ENCODE results near the gene FAM118B. TPM values are rescaled to one million over a fixed set of nuclear protein-coding genes. Genes with fewer than 3 reads are reported as not detected.

Gene FAM118B
- total RNA-seq, 1 donor from 2014 or later = 25.6 TPM

DNA sequence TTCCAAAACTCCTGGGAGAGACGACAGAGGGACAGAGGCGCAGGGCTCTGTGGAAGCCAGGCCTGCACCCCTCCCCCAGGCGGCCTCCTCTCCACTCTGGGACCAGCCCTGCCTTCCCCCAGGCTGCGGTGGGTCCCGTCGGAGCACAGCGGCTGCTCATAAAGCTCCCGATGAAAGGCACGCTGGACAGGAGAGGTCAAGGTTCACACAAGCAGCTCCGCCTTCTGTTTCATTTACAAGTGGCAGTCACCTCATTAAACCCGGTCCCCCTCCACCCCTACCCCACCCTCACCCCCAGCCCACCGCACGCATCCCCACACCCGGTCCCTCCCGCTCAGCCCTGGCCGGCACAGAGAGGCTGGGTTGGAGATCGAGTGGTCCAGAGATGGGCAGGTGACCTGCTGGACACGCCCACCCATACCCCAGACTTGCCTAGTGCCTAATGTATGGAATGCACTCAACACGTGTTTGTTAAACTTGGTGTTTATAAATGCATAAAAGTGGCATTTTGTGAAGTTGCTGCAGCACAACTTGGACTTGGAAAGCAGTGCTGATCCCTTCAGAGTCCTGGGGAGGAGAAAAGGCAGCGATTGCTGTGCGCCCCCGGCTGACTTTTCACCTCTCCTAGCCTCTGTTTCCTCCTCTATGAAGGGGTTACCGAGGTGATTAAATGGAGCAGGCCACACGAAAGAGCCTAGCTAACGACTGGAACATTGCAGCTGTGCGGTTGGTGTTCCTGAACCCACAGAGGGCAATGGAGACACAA lies 26.1 kb upstream of the FAM118B start:
- DNase-seq (ENCODE audit: missing footprints) (no peak), ATAC-seq (no peak)
- intact Hi-C loops (cut with DNase I) = no loop called here

DNA sequence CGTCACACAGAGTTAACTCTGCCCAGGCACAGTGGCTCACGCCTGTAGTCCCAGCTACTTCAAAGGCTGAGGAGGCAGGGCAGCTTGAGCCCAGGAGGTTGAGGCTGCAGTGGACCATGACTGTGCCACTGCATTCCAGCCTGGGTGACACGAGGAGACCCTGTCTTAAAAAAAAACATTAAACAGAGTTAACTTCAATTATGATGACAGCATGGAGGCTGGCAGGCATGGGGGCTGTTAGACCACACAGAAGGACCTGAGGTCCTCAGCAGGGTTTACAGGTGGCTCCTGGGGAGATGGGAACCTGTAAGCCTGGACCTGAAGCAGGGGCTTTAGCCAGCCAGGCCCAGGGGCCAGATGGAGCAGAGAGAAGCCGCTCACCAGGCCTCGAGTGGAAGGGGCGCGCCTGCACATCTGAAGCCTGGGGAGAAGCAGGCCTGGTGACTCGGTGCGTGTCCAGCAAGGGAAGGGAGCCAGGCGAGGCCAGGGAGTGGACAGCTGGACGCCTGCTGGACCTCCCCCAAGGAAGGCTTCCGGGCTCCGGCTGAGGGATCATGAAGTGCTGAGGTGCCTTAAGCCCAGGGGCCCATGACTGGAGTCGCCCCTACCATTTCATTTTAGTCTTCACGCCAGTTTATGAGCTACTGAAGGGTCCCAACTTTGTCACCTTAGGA lies 25.4 kb upstream of the FAM118B start:
- intact Hi-C loops (cut with DNase I) = no loop called here
- DNase-seq (ENCODE audit: missing footprints) = peak; percentile 85
- ATAC-seq = peak; percentile 80

DNA sequence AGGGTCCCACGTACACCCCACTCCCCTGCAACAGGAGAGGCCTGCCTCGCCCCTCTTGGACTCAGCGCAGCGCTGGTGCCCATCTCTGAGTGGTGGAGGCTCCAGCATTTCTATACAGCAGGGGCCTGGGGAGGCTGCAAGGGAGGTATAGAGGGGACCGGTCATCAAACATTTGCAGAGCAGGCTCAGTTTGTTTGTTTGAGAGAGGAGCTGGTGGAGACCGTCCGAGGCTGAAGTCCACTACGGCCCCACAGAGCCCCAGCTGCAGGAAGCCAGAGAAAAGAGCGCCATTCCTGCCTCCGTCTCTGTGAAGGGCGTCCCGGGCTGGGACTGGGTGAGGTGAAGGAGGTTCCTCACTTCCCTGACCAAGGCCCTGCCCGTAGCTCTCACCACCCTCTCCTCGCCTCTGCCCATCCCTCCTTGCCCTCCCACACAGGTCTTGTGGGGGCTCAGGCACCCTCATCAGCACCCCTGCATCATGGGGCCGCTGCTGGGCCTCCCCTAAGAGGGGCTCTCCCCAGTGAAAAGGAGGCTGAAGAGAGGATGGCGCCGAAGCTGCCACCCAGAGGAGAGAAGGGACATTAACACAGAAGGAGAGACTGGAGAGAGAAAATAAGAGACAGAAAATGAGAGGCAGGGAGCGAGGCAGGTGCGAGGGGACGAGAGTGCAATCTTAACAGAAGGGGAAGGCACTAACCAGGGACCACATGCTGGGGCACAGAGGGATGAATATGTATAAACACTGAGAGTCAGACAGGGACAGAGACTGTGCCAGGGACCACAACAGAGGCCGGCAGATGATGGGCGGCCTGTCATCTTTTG lies 24.7 kb upstream of the FAM118B start:
- ATAC-seq (peak; percentile 24), DNase-seq (ENCODE audit: missing footprints) (no peak)
- intact Hi-C loops (cut with DNase I) = no loop called here

DNA sequence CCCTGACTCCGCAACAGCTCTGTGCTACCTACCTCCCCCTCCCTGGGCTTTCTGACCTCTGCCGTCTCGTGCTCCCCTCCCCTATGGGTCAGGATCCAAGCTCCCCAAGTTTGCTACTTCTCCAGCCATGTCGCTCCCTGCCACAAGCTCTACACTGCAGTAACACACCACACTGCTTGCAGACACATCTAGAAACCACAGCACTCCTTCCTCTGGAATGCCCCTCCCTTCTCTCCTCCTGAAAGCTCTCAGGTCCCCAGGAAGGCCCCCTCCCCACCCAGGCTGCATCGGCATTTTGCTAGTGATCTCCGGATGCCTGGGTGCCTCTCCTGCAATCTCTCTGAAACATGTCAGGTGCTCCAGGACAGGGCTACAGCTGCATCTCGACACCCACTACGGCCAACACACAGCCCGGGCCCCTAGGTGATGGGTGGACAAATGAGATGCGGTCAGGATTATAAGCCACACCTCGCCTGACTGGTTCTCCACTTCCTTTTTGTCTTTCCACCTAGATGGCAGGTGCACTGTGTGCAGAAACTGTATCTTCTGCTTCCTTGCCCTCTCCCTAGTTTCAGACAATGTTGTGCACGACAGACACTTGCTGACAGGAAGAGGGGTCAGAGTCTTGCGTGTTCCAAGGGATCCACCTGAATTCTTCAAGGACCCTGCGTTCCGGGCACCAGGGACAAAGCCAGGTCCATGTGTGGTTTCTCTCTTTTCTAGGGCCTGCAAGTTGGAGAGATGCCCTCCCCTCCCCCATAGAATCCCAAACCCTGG lies 23.1 kb upstream of the FAM118B start:
- intact Hi-C loops (cut with DNase I) = no loop called here
- no peak for DNase-seq (ENCODE audit: missing footprints)
- ATAC-seq = no peak

DNA sequence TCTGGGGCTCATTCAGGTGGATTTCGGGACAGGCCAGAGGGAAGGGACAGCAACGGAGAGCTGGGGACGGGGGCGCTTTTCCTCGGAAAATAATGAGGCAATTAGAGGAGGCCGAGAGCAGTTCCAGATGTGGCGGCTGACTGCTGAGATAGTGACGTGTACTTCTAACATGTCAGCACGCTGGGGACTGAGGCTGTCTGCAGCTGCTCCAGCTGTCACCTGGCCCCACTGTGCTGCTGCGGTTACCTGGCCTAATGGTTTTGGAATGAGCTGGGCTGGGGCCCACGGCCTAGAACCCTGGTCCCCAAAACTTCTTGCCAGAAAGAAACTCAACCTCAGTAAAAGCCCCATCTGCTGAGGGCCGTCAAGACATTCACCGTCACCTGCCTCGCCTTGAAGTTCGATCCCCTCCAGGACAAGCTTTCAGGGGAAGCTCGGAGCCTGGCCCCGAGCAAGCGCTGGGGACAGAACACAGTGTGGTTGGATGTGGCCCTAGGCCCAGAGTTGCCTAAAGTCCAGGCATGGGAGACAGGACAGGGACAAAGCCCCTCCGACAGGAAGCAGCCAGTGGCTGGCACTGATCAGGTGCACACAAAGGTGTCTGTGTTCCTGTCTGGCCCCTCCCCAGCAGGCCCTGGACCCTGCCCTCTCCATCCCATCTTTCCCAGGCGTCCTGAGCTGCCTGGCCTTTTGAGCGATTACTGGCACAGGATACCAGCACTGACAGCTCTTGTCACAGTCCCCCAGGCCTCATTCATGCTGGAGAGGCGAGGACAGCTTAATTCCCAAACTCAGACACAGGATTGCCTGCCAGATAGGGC lies 22.3 kb upstream of the FAM118B start:
- intact Hi-C loops (cut with DNase I) = no loop called here
- no peak for DNase-seq (ENCODE audit: missing footprints)

DNA sequence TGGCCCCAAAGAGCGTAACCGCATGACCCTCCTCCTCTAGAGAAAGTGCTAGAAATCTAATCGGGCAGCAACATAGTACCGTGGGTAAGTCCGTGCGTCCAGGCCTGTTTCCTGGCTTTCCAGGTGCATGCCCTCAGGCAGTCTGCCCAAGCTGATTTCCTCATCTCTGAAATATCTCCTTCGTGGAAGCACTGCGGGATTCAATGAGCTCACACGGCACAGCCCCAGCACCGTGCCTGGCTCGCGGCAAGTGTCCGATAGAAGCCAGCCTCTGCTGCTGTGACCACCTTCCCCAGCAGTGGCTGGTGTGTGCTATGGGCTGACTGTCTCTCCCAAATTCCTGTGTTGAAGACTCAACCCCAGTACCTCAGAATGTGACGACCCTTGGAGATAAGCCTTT lies 20.8 kb upstream of the FAM118B start:
- intact Hi-C loops (cut with DNase I) = loop anchor here (5.0 kb wide), 2 partner anchors 128 to 248 kb away; partner anchors contain the start of gene CDON
- ATAC-seq = no peak
- DNase-seq (ENCODE audit: missing footprints) = no peak

More for the DNA sequence above, 22.3 kb upstream of the FAM118B start:
- no peak for ATAC-seq

DNA sequence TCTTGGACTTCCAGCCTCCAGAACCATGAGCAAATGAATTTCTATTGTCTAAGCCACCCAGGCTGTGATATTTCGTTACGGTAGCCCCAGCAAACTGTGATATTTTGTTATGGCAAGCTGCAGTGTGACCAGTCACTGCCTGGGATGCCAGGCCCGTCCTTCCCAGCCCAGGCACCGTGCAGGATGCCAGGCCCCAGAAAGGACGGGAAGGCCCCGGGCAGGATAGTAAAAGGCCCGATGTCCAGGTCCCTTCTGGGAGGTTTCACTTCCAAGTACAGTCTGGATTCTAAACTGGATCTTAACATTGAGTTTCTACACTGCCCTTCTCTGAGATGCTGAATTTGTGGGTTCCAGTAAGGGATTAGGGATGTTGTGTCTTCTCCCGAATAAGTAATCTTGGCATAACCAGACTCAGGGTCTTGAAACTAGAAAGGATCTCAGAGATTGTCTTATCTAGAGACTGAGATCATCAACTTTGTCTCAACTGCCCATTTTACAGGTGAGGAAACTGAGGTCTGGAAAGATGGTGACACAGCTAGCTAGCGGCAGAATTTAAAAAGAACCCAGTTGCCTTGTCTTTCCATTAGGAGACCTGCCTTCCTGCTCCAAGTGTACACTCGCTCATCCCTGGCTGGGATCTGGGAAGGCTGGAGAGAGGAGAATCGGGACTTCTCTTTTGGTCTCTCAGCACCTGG lies 20.1 kb upstream of the FAM118B start:
- no peak for DNase-seq (ENCODE audit: missing footprints)
- ATAC-seq = no peak
- intact Hi-C loops (cut with DNase I) = loop anchor here (5.0 kb wide), 2 partner anchors 129 to 249 kb away; partner anchors contain the start of gene CDON

DNA sequence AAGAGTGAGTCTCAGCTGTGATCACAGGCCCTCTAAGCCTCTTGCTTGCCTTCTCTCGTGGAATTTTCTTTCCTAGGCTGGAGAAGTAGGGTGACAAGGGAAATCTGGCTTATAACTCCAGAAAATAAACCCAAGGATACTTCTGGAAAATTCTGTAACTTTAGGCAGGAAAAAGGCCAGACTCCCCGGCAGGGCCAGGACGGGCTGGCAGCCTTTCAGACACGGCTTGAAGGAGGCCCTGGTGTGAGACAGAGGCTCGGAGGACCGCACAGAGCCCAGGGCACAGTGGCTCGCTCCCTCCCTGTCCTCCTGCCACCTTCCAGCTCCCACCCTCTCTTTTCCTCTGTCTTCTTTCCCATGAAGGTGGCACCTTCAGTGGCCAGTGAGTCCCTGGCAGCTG lies 19.2 kb upstream of the FAM118B start:
- intact Hi-C loops (cut with DNase I) = loop anchor here (5.0 kb wide), 2 partner anchors 130 to 250 kb away; partner anchors contain the start of gene CDON
- no peak for DNase-seq (ENCODE audit: missing footprints)
- no peak for ATAC-seq

DNA sequence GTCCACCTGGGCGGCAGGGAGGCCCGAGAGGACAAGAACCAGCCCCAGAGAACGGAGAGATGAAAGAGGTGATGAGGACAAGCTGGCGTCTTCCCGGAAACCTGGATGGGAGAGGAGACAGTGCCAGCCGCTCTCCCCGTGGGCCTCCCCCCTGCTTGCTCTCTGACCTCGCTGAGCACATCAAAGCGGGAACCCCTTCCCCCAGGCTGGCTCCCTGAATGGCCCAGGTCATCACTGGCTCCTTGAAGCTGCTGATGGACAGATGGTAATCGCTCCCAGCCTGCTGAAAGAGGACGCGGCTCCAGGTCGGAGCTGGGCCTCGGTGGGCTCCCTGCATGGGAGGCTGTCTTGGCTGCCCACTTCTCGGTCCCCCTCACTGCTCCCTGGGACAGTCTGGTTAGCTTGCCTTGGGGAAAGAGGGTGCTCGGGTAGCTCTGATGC lies 18.5 kb upstream of the FAM118B start:
- DNase-seq (ENCODE audit: missing footprints) = no peak
- no peak for ATAC-seq
- intact Hi-C loops (cut with DNase I) = loop anchor here (5.0 kb wide), 2 partner anchors 131 to 251 kb away; partner anchors contain the start of gene CDON

DNA sequence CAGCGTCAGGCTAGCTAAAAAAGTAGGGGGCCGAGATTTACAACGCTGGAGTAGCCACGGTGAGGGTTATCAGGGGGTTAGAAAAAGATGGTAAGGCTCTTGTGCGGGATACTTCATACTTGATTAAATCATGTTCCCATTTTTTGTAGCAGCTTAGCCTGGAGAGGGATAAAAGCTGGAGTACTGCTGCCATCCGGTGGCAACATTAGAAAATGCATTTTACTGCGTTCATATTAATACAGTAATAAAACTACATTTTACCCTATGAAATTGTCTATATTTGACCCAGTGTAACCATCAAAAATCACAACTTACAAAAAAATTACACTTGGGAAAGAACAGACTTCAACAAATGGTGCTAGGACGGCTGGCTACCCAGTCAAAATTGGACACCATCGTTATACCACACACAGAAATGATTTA lies 17.4 kb upstream of the FAM118B start:
- no peak for DNase-seq (ENCODE audit: missing footprints)
- ATAC-seq = peak; percentile 74
- intact Hi-C loops (cut with DNase I) = loop anchor here (1.0 to 5.0 kb wide), 3 partner anchors 132 to 271 kb away; partner anchors contain the start of gene CDON

DNA sequence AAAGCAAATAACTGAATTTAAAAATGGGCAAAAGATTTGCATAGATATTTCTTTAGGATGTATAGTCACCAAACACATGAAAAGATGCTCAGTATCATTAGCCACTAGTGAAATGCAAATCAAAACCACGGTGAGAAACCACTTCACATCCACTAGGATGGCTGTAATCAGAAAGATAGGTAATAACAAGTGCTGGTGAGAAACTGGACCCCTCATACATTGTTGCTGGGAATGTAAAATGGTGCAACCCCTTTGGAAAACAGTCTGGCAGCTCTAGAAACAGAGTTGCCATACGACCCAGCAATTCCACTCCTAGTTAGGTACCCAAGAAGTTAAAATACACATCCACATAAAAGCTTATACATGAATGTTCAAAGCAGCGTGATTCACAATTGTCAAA lies 16.5 kb upstream of the FAM118B start:
- no peak for DNase-seq (ENCODE audit: missing footprints)
- no peak for ATAC-seq
- intact Hi-C loops (cut with DNase I) = no loop called here

DNA sequence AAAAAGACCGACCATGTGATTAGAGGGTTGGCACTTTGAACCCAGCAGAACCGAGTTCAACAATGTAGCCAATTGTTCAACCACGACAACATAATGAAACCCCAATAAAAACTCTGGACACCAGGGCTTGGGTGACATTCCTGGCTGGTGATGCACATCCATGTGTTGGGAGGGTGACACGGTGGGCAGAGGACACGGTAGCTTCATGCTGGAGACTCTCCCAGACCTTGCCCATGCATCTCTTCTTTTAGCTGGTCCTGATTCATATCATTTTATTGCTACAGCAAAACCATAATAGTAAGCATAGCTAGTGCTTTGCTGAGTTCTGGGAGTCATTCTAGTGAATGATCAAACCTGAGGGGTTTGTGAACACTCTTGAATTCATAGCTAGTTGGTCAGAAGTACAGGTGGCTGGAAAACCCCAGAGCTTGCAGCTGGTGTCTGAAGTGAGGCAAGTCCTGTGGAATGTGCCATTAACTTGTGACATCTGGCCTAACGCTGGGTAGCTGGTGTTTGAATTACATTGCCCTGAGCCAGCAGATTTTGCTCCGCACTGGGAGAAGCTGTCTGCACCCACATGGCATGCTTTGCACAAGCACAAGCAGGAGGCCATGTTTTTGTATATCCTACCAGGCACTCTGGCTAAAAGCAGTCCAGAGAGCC lies 14.2 kb upstream of the FAM118B start:
- intact Hi-C loops (cut with DNase I) = no loop called here
- DNase-seq (ENCODE audit: missing footprints) (no peak), ATAC-seq (no peak)

DNA sequence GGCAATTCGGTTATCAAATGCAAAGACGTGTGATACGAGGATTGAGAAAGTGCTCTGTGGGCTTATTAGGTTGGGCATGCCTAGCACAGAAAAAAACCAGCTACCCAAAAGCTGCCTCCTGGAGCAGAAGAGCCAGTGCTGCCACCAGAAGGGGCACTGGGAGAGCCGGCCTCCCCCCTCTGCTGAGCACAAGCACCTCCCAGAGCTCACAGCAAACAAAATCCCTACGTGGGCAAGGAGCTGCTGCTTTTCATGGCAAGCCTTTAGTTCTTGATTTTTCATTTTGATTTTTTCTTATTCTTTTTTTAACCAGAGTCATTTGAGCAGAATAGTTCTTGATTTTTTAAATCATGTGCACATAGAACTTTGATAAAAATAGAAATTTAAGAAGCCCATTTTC lies 12.9 kb upstream of the FAM118B start:
- DNase-seq (ENCODE audit: missing footprints) (no peak), ATAC-seq (no peak)
- intact Hi-C loops (cut with DNase I) = no loop called here

DNA sequence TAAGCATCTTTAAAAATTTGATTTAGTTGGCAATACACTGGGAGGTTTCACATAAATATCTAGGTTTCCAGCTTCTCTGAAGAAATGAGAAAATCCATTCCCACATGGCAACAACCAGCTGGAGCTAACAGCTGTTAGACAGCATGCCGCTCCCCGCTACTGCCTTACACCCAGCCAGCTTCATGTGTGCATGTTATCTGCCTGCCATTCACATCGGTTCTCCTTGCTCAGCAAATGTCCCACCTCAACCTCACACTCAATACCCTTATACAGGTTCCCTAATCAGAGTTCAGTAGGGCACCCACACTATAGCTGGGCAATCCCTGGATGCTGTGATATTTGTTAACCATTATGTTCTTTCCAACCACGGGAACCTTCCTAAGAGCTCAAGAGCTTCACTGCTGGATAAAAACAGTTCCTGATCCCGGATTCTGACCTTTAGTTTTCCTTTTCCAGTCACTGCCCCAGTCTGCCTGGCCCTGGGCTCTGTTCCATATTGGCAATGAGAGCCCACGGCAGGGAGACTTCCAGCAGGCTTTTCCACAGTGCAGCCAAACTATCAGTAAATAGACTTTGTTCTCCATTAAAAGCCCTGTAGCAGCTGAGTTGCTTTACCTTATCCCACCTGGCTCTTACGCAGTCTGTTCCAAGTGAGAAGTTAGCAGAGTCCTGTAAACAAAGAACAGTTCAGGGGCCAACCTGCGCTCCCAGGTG lies 8.8 kb upstream of the FAM118B start:
- DNase-seq (ENCODE audit: missing footprints) (no peak), ATAC-seq (peak; percentile 67)
- intact Hi-C loops (cut with DNase I) = loop anchor here (10.0 kb wide), 2 partner anchors 88 to 232 kb away; no protein-coding TSS in a partner anchor

DNA sequence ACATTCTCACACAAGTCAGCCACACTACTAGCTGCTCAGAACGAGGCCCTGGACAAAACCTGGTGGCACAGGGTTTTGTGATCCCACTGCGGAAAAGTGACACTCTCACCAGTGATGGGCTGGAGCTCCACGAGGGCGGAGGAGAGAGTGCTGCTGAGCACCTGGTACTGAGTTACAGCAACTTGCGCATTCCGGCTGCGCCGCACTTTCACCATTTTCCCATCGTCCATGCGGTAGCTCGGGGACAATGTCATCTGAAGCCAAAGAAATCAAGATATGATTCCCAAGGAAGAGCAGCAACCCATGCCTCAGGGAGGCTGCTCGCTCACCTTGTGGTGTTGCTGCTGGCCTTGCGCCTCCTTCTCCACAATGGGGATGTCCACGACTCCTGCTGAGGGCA lies 6.2 kb upstream of the FAM118B start:
- intact Hi-C loops (cut with DNase I) = loop anchor here (10.0 kb wide), 2 partner anchors 91 to 229 kb away; no protein-coding TSS in a partner anchor
- DNase-seq (ENCODE audit: missing footprints) (no peak), ATAC-seq (no peak)

DNA sequence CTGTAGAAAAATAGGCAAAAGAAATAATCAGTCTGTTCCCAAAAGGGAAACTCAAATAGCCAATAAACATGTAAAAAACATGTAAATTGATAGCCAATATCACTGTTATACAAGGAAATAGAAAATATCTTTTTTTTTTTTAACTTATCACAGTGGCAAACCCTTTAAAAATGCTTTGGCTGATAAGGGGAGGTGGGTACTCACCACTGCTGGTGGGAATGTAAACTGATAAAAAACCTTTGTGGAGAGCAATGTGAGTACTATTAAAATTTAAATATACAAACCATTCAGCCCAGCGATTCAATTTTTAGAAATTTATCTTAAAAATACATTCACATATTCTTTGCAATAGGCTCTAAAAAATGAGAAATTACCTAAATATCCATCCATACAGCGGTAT lies 3.7 kb upstream of the FAM118B start:
- intact Hi-C loops (cut with DNase I) = loop anchor here (10.0 kb wide), 2 partner anchors 93 to 227 kb away; no protein-coding TSS in a partner anchor
- no peak for ATAC-seq
- no peak for DNase-seq (ENCODE audit: missing footprints)

Data from Right ventricle myocardium inferior (tissue), 1 donor.